MM.1S (cell line): Measurements from ENCODE around the gene XIRP2.

Experiments
- EZH2 ChIP-seq: fragments of 300-600 bp; sonication (generic); optimal IDR thresholded peaks from 2 replicates; pipeline ENCODE3; 2017; ENCODE audit warnings: low read depth, mild to moderate bottlenecking, antibody characterized with exemption, low read length, mixed read lengths
- TF ChIP-seq, protein P1 (sequence below): fragments of 300-600 bp; sonication (generic); IDR thresholded peaks from 2 replicates; pipeline ENCODE4 v1.5.1; 2016; ENCODE audit warnings: antibody characterized with exemption, low read length, mixed read lengths

DNA sequence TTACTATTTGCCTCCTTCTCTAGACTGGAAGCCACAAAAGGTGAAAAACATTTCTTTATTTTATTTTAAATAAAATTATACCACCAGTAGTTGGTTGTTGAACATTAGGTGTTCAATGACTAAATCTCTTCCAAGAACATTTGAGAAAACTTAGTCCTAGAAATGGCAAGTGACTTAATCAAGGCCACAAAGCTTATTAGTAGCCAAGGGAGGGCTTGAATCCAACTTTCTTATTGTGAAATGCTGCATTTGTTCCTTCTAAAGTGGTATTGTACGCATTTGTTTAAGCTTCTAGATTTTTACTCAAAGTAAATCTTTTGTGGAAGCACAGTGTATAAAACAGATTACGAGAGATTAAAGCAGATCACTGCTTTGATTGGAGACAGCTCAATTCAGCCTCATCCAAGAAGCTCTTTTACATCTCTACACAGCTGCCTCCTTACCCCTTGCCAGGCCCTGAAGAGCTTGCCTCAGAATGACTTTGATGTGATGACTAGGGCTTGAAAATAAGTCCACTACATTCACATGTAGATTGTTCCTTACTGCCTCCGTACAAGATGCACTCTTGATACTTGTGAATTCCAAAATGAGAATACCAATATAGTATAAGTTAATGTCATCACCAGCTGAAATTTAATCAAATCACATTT lies 244.8 kb downstream of the XIRP2 start:
- TF ChIP-seq, protein P1, sequence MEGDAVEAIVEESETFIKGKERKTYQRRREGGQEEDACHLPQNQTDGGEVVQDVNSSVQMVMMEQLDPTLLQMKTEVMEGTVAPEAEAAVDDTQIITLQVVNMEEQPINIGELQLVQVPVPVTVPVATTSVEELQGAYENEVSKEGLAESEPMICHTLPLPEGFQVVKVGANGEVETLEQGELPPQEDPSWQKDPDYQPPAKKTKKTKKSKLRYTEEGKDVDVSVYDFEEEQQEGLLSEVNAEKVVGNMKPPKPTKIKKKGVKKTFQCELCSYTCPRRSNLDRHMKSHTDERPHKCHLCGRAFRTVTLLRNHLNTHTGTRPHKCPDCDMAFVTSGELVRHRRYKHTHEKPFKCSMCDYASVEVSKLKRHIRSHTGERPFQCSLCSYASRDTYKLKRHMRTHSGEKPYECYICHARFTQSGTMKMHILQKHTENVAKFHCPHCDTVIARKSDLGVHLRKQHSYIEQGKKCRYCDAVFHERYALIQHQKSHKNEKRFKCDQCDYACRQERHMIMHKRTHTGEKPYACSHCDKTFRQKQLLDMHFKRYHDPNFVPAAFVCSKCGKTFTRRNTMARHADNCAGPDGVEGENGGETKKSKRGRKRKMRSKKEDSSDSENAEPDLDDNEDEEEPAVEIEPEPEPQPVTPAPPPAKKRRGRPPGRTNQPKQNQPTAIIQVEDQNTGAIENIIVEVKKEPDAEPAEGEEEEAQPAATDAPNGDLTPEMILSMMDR: no peak
- TF ChIP-seq EZH2: no peak
